Uterus (tissue), 2 donors: ENCODE measurements around the gene MSI2.

Source experiments
- CTCF ChIP-seq, 4 experiments: fragments of 200-600 bp in 2 of 4; fragments of 450-650 bp in 2 of 4; sonication (generic) in 2 of 4; IDR thresholded peaks; one replicate each; pipeline ENCODE4 v1.5.1; 2016 to 2019; ENCODE audit warnings: antibody characterized with exemption in 4 of 4, mild to moderate bottlenecking in 2 of 4, moderate library complexity in 1 of 4
- POLR2A ChIP-seq, 2 donors: fragments of 450-650 bp; IDR thresholded peaks; one replicate each; pipeline ENCODE4 v1.6.1; 2016; ENCODE audit warnings: antibody characterized with exemption in 2 of 2, mild to moderate bottlenecking in 1 of 2, moderate library complexity in 1 of 2

DNA sequence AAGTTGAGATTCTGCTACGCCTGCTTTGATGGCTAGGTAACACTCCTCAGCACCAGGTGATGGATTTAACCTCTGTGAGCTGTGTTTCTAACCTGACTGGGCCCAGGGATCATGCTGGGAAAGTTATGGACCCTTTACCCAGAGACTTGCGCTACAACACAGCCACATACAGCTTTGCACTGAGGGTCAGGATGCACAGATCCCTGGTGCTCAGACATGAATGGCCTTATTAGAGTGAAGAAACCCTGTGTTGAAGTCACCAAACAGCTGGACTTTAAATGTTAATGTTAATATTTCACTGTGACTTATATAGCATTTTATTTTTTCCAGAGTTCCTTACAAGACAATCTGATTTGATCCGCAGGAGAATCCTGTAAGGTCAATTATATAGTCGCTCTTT lies 114.3 kb downstream of the MSI2 start:
- TF ChIP-seq POLR2A (IDR thresholded peaks at IDR 0.05) = no peak
- no peak for TF ChIP-seq CTCF (IDR thresholded peaks at IDR 0.05)
